ENCODE data around the gene PAX5.

Gene PAX5

DNA sequence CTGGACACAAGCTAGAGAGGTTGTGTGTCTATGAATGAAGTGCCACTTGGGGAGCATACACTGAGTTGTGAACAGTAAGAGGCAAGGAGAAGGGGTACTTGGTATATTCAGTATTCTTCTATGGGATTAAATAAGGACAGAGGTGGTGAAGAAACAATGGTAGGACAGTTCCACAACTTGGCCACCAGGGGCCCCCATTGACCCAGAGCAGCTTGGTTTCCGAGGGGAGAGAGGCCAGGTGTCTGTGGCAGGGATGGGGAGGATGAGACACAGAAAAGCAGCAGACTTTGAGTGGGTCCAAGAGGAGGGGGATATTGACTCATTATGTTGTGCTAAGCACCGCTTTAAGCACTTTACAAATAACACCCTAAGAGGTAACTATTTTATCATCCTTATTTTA is 240.8 kb downstream of the PAX5 start:
- no peak for DNase-seq

DNA sequence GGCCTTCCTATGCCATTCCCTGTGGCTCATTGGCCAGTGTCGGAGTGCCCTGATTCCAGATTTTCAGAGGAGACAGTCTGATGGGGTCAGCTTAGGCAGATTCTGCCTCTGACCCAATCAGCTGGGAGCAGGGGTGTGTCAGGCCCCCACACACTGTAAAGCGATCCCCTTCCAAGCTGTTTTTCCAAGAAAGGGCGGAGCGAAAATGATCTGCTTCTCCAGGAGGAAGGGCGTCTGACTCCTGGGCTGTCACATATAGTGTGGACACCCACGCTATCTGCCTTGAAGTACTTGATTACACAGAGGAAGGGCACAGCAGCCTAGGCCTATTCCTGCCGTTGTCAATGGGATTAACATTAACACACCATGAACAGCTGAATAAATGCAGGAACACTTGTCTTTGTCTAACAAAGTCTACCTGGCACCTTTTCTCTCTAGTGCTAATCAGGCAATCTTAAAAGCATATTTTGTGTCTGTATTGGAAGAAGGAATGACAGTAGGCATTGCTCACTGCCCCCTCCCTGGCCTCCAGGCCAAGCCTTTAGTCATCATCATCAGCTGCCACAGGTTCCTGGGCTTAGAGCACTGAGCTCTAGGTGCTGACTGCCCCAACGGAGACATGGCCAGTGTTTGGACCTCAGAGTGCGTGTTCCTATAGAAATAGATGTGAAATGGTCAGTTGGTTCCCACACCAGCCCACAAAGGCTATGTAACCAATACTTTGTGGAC is 242.7 kb downstream of the PAX5 start:
- DNase-seq = no peak

DNA sequence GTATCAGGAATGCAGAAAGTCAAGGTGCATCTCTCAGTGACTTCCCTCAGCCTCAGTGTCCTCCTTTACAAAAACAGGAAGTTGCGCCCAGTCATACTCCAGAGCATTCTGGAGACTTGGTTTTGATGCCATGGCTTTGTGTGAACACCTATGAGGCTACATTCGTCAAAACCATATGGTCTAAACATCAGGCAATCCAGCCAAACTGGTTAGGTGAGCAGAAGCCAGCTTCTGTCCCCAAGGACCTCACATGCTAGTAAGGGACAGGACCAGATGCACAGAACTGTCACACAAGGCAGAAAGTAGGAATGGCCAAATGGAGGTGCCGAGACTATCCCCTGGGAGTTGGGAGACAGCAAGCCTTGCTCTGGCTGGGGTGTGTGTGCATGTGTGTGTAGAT is 244.2 kb downstream of the PAX5 start:
- DNase-seq = no peak

DNA sequence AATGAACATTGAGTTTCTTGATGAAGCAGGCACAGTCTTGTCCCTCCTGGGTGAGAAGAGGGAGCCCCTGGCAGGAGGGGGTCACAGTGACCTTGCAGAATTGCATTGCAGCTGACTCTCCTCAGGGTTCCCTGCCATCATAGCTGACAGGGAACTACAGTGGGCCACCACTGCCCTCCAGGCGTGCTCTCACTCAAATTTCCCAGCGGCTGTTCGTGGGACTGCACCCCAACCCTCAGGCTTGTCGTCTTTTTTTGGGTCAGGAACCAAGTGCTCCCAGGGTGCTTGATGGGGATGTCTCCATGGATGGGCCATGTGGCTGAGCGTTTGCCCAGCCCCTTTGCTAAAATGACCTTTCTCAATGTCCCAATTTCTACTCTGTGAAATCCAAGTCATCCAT is 245.5 kb downstream of the PAX5 start:
- DNase-seq = no peak

DNA sequence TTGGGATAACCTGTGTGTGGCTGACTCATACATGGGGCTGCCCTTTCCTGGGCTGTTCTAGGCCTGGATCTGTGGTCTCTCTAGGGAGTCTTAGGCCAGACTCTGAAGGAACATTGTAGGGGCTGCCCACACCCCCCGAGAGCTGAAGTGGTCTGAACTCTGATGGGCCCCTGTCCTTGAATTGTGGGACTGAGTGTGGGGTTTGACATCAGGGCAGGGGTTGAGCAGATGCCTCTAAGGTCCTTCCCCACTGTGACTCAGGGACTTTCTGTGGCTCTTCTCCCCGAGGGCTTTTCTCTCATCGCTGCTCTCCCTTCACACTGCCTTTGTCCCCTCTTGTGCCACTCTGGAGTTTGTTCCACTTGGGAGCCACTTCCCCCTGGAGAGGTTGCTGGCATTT is 246.4 kb downstream of the PAX5 start:
- DNase-seq = no peak

Data from NCI-H748 treated with DMSO at 0.1 percent for 48 hours (cell line).